Activated T-helper 2 cell treated with anti-CD3 and anti-CD28 coated beads, Interferon-gamma antibody, Interleukin-2, Interleukin-4, amounts not matched to agents 10 μg/mL and 5 μg/mL and 100 μg/mL, durations not matched to agents 14 hours and 24 hours and 36 hours (primary cell): ENCODE results near the gene ATRIP. TPM values are rescaled to one million over a fixed set of nuclear protein-coding genes. Genes with fewer than 3 reads are reported as not detected.
"Not testable (repeated sequence)": the region's sequence is repeated elsewhere in the genome, so short reads cannot be mapped to it uniquely, and the experiment has no call there.

ENCODE experiments used
- DNase-seq: peaks from one replicate; pipeline ENCODE4 v3.0.0; 2021; ENCODE audit warnings: low spot score
- H3K27ac Mint-ChIP-seq: one replicate; pipeline ENCODE4 v1.8.0; 2021; ENCODE audit warnings: mixed read lengths
- H3K27me3 Mint-ChIP-seq: one replicate; pipeline ENCODE4 v1.8.0; 2021; ENCODE audit warnings: low read depth, mixed read lengths
- H3K36me3 Mint-ChIP-seq: one replicate; pipeline ENCODE4 v1.8.0; 2021; ENCODE audit warnings: low read depth, mixed read lengths
- H3K4me1 Mint-ChIP-seq: one replicate; pipeline ENCODE4 v1.8.0; 2021; ENCODE audit warnings: low read depth, mixed read lengths
- H3K4me3 Mint-ChIP-seq: one replicate; pipeline ENCODE4 v1.8.0; 2021; ENCODE audit warnings: low read depth, mild to moderate bottlenecking, moderate library complexity, mixed read lengths
- H3K9me3 Mint-ChIP-seq: one replicate; pipeline ENCODE4 v1.8.0; 2021; ENCODE audit warnings: mixed read lengths
- intact Hi-C: fragments of 100-400 bp; cut with micrococcal nuclease; formaldehyde crosslinking; loops from one replicate; pipeline ENCODE4 v1.15.1; 2023
- total RNA-seq: library from RNA; stranded (reverse); gene quantifications from 2 replicates; pipeline ENCODE4 v1.2.3, GENCODE V29; 2022

The ATRIP gene
- total RNA-seq, 1 donor from 2014 or later, result 16.9 TPM

- intact Hi-C loops, result loop anchor here (10.0 kb wide), 1 partner anchor 158 kb away; the partner anchor contains the start of gene SLC26A6
- no peak overlapping the region for H3K4me3 Mint-ChIP-seq
- DNase-seq, result no peak
Observed at GRCh38 chr3:48476426-48477053, 30.0 kb downstream of the ATRIP start.

GRCh38 chr3:48477959-48478520, 31.5 kb downstream of the ATRIP start:
- Mint-ChIP-seq H3K36me3 (peaks cover 16% of the 10 kb centered on the region), H3K27ac (peak overlapping the region; percentile 94), H3K4me1 (peaks cover 37% of the 10 kb centered on the region), H3K27me3 (no peaks in the 10 kb centered on the region), H3K4me3 (peak overlapping the region; percentile 77), H3K9me3 (no peaks in the 10 kb centered on the region)
- intact Hi-C loops, result loop anchor here (10.0 kb wide), 1 partner anchor 157 kb away; the partner anchor contains the start of gene SLC26A6
- DNase-seq, result no peak

More at GRCh38 chr3:48476426-48477053, 30.0 kb downstream of the ATRIP start:
- H3K27me3 Mint-ChIP-seq, result no peaks in the 10 kb centered on the region
- peaks cover 16% of the 10 kb centered on the region for H3K36me3 Mint-ChIP-seq
- H3K27ac Mint-ChIP-seq, result no peak overlapping the region
- peaks cover 44% of the 10 kb centered on the region for H3K4me1 Mint-ChIP-seq
- H3K9me3 Mint-ChIP-seq, result no peaks in the 10 kb centered on the region

- Mint-ChIP-seq H3K27me3 (no peaks in the 10 kb centered on the region), H3K4me3 (peak overlapping the region; percentile 77), H3K4me1 (peaks cover 30% of the 10 kb centered on the region), H3K36me3 (peaks cover 16% of the 10 kb centered on the region), H3K27ac (peak overlapping the region; percentile 94), H3K9me3 (no peaks in the 10 kb centered on the region)
- intact Hi-C loops, result loop anchor here (10.0 kb wide), 1 partner anchor 156 kb away; the partner anchor contains the start of gene SLC26A6
- DNase-seq, result peak; percentile 68
Observed at GRCh38 chr3:48478626-48479555, 32.4 kb downstream of the ATRIP start.

GRCh38 chr3:48480891-48481290, 34.4 kb downstream of the ATRIP start:
- intact Hi-C loops, H3K27ac Mint-ChIP-seq, H3K9me3 Mint-ChIP-seq, H3K36me3 Mint-ChIP-seq, H3K27me3 Mint-ChIP-seq, H3K4me3 Mint-ChIP-seq, DNase-seq: not testable (repeated sequence)
- H3K4me1 Mint-ChIP-seq, result peaks cover 21% of the 10 kb centered on the region

GRCh38 chr3:48482822-48483221, 36.3 kb downstream of the ATRIP start:
- H3K4me1 Mint-ChIP-seq, result peaks cover 17% of the 10 kb centered on the region
- intact Hi-C loops, H3K36me3 Mint-ChIP-seq, H3K27ac Mint-ChIP-seq, H3K27me3 Mint-ChIP-seq, DNase-seq, H3K9me3 Mint-ChIP-seq, H3K4me3 Mint-ChIP-seq: not testable (repeated sequence)

GRCh38 chr3:48486952-48487351, 40.4 kb downstream of the ATRIP start:
- Mint-ChIP-seq H3K4me1 (no peaks in the 10 kb centered on the region), H3K36me3 (peaks cover 11% of the 10 kb centered on the region), H3K27me3 (no peaks in the 10 kb centered on the region), H3K4me3 (no peak overlapping the region), H3K27ac (no peak overlapping the region), H3K9me3 (no peaks in the 10 kb centered on the region)
- intact Hi-C loops, result no loop called here
- DNase-seq, result no peak

GRCh38 chr3:48492461-48493202, 46.1 kb downstream of the ATRIP start:
- H3K27ac Mint-ChIP-seq, result no peak overlapping the region
- H3K36me3 Mint-ChIP-seq, result peaks cover 20% of the 10 kb centered on the region
- DNase-seq, result no peak
- no peaks in the 10 kb centered on the region for H3K27me3 Mint-ChIP-seq
- intact Hi-C loops, result no loop called here
- H3K4me1 Mint-ChIP-seq, result no peaks in the 10 kb centered on the region
- no peaks in the 10 kb centered on the region for H3K9me3 Mint-ChIP-seq
- H3K4me3 Mint-ChIP-seq, result no peak overlapping the region

GRCh38 chr3:48493203-48493501, 46.6 kb downstream of the ATRIP start:
- no peaks in the 10 kb centered on the region for H3K4me1 Mint-ChIP-seq
- intact Hi-C loops, result no loop called here
- peaks cover 25% of the 10 kb centered on the region for H3K36me3 Mint-ChIP-seq
- no peak overlapping the region for H3K4me3 Mint-ChIP-seq
- H3K27ac Mint-ChIP-seq, result no peak overlapping the region
- no peaks in the 10 kb centered on the region for H3K9me3 Mint-ChIP-seq
- no peak for DNase-seq
- H3K27me3 Mint-ChIP-seq, result no peaks in the 10 kb centered on the region

- H3K4me3 Mint-ChIP-seq, result no peak overlapping the region
- no peaks in the 10 kb centered on the region for H3K9me3 Mint-ChIP-seq
- peaks cover 24% of the 10 kb centered on the region for H3K36me3 Mint-ChIP-seq
- H3K27me3 Mint-ChIP-seq, result no peaks in the 10 kb centered on the region
- no peak for DNase-seq
- no peak overlapping the region for H3K27ac Mint-ChIP-seq
- H3K4me1 Mint-ChIP-seq, result peaks cover 21% of the 10 kb centered on the region
- intact Hi-C loops, result no loop called here
Observed at GRCh38 chr3:48500656-48501055, 54.1 kb downstream of the ATRIP start.

GRCh38 chr3:48501196-48501595, 54.7 kb downstream of the ATRIP start:
- Mint-ChIP-seq H3K27me3 (no peaks in the 10 kb centered on the region), H3K4me1 (peaks cover 23% of the 10 kb centered on the region), H3K27ac (no peak overlapping the region), H3K9me3 (no peaks in the 10 kb centered on the region), H3K4me3 (no peak overlapping the region), H3K36me3 (peaks cover 24% of the 10 kb centered on the region)
- no peak for DNase-seq
- intact Hi-C loops, result no loop called here

- Mint-ChIP-seq H3K36me3 (peaks cover 24% of the 10 kb centered on the region), H3K4me3 (peak overlapping the region; percentile 76), H3K27ac (peak overlapping the region; percentile 11), H3K27me3 (no peaks in the 10 kb centered on the region), H3K4me1 (peaks cover 31% of the 10 kb centered on the region), H3K9me3 (no peaks in the 10 kb centered on the region)
- intact Hi-C loops, result no loop called here
- no peak for DNase-seq
Observed at GRCh38 chr3:48502121-48502520, 55.6 kb downstream of the ATRIP start.

- peaks cover 19% of the 10 kb centered on the region for H3K36me3 Mint-ChIP-seq
- no peaks in the 10 kb centered on the region for H3K27me3 Mint-ChIP-seq
- H3K4me3 Mint-ChIP-seq, result peak overlapping the region; percentile 76
- H3K27ac Mint-ChIP-seq, result no peak overlapping the region
- H3K9me3 Mint-ChIP-seq, result no peaks in the 10 kb centered on the region
- H3K4me1 Mint-ChIP-seq, result peaks cover 37% of the 10 kb centered on the region
- intact Hi-C loops, result no loop called here
- no peak for DNase-seq
Observed at GRCh38 chr3:48502728-48503168, 56.2 kb downstream of the ATRIP start.
